Liver (tissue), 3 donors: ENCODE results near the gene NFYB.

Experiments
- EGR1 ChIP-seq, 2 donors: IDR thresholded peaks; 2 replicates each; pipeline ENCODE4 v1.6.1; 2016 to 2018; ENCODE audit warnings: antibody characterized with exemption in 2 of 2, low read depth in 2 of 2
- FOXA1 ChIP-seq: IDR thresholded peaks from 2 replicates; pipeline ENCODE4 v1.6.1; 2016; ENCODE audit warnings: antibody characterized with exemption
- GABPA ChIP-seq, 2 donors: IDR thresholded peaks in 1 of 2; conservative IDR thresholded peaks in 1 of 2; 2 replicates each; pipeline ENCODE4 v1.6.1; 2016; ENCODE audit warnings: antibody characterized with exemption in 2 of 2, mild to moderate bottlenecking in 1 of 2, moderate library complexity in 1 of 2
- JUND ChIP-seq, 2 donors: IDR thresholded peaks; 2 replicates each; pipeline ENCODE4 v1.6.1; 2016; ENCODE audit warnings: antibody characterized with exemption in 2 of 2
- MAX ChIP-seq: IDR thresholded peaks from 2 replicates; pipeline ENCODE4 v1.6.1; 2016; ENCODE audit warnings: antibody characterized with exemption
- NR2F2 ChIP-seq: IDR thresholded peaks from 2 replicates; pipeline ENCODE4 v1.6.1; 2016; ENCODE audit warnings: antibody characterized with exemption
- TAF1 ChIP-seq: conservative IDR thresholded peaks from 2 replicates; pipeline ENCODE4 v1.6.1; 2016; ENCODE audit warnings: antibody characterized with exemption, mild to moderate bottlenecking
- YY1 ChIP-seq: IDR thresholded peaks from 2 replicates; pipeline ENCODE4 v1.6.1; 2016; ENCODE audit warnings: antibody characterized with exemption, mild to moderate bottlenecking
- TF ChIP-seq, protein P1 (sequence below): IDR thresholded peaks from 2 replicates; pipeline ENCODE4 v1.6.1; 2016; ENCODE audit warnings: antibody characterized with exemption, mild to moderate bottlenecking
- TF ChIP-seq, protein P2 (sequence below): fragments of 150-350 bp; IDR thresholded peaks from 2 replicates; pipeline ENCODE4 v1.5.1; 2017; ENCODE audit warnings: improper control_type of control experiment, low read depth, low read length; ENCODE audit not compliant: missing input control
- TF ChIP-seq, protein P3 (sequence below): IDR thresholded peaks from 2 replicates; pipeline ENCODE4 v1.6.1; 2016; ENCODE audit warnings: antibody characterized with exemption
- donor health status: healthy.
- donor health status: healthy.

DNA sequence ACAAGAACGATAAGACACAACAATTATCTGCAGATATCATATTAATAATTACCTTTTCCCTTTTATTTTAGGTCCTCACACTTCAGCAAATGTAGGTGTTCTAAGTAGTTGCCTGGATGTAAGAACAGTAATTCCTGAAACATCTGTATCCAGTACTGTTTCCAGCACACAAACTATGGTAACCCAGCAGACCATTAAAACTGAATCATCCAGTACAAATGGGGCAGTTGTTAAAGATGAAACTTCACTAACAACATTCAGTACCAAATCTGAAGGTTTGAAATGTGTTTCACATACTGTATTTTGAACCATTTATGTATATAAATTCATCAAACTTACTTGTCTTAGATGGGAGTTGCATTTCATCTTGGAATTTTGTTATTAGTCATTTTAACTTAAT lies 42.7 kb downstream of the NFYB start:
- TF ChIP-seq, protein P1, sequence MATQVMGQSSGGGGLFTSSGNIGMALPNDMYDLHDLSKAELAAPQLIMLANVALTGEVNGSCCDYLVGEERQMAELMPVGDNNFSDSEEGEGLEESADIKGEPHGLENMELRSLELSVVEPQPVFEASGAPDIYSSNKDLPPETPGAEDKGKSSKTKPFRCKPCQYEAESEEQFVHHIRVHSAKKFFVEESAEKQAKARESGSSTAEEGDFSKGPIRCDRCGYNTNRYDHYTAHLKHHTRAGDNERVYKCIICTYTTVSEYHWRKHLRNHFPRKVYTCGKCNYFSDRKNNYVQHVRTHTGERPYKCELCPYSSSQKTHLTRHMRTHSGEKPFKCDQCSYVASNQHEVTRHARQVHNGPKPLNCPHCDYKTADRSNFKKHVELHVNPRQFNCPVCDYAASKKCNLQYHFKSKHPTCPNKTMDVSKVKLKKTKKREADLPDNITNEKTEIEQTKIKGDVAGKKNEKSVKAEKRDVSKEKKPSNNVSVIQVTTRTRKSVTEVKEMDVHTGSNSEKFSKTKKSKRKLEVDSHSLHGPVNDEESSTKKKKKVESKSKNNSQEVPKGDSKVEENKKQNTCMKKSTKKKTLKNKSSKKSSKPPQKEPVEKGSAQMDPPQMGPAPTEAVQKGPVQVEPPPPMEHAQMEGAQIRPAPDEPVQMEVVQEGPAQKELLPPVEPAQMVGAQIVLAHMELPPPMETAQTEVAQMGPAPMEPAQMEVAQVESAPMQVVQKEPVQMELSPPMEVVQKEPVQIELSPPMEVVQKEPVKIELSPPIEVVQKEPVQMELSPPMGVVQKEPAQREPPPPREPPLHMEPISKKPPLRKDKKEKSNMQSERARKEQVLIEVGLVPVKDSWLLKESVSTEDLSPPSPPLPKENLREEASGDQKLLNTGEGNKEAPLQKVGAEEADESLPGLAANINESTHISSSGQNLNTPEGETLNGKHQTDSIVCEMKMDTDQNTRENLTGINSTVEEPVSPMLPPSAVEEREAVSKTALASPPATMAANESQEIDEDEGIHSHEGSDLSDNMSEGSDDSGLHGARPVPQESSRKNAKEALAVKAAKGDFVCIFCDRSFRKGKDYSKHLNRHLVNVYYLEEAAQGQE: no peak
- no peak for TF ChIP-seq YY1
- TF ChIP-seq, protein P2, sequence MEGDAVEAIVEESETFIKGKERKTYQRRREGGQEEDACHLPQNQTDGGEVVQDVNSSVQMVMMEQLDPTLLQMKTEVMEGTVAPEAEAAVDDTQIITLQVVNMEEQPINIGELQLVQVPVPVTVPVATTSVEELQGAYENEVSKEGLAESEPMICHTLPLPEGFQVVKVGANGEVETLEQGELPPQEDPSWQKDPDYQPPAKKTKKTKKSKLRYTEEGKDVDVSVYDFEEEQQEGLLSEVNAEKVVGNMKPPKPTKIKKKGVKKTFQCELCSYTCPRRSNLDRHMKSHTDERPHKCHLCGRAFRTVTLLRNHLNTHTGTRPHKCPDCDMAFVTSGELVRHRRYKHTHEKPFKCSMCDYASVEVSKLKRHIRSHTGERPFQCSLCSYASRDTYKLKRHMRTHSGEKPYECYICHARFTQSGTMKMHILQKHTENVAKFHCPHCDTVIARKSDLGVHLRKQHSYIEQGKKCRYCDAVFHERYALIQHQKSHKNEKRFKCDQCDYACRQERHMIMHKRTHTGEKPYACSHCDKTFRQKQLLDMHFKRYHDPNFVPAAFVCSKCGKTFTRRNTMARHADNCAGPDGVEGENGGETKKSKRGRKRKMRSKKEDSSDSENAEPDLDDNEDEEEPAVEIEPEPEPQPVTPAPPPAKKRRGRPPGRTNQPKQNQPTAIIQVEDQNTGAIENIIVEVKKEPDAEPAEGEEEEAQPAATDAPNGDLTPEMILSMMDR: no peak
- TF ChIP-seq, protein P3, sequence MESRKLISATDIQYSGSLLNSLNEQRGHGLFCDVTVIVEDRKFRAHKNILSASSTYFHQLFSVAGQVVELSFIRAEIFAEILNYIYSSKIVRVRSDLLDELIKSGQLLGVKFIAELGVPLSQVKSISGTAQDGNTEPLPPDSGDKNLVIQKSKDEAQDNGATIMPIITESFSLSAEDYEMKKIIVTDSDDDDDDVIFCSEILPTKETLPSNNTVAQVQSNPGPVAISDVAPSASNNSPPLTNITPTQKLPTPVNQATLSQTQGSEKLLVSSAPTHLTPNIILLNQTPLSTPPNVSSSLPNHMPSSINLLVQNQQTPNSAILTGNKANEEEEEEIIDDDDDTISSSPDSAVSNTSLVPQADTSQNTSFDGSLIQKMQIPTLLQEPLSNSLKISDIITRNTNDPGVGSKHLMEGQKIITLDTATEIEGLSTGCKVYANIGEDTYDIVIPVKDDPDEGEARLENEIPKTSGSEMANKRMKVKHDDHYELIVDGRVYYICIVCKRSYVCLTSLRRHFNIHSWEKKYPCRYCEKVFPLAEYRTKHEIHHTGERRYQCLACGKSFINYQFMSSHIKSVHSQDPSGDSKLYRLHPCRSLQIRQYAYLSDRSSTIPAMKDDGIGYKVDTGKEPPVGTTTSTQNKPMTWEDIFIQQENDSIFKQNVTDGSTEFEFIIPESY: no peak
- TF ChIP-seq GABPA (IDR thresholded peaks at IDR 0.05 in 1 of 2, conservative IDR thresholded peaks at IDR 0.05 in 1 of 2): no peak
- no peak for TF ChIP-seq JUND (IDR thresholded peaks at IDR 0.05)
- TF ChIP-seq TAF1: no peak
- TF ChIP-seq MAX: no peak
- no peak for TF ChIP-seq FOXA1
- no peak for TF ChIP-seq NR2F2
- TF ChIP-seq EGR1 (IDR thresholded peaks at IDR 0.05; ENCODE audit: low read depth in 2 of 2): no peak
